Measurements from ENCODE around the gene NRP2.

- TF ChIP-seq EP300 (IDR thresholded peaks at IDR 0.05) (no peak), FOXS1 (CRISPR knock-in tag; IDR thresholded peaks at IDR 0.05) (no peak), CHD2 (IDR thresholded peaks at IDR 0.05; ENCODE audit: low read length, partially characterized antibody) (no peak), NR3C1 (IDR thresholded peaks at IDR 0.05) (no peak)
- TF ChIP-seq, protein P1, sequence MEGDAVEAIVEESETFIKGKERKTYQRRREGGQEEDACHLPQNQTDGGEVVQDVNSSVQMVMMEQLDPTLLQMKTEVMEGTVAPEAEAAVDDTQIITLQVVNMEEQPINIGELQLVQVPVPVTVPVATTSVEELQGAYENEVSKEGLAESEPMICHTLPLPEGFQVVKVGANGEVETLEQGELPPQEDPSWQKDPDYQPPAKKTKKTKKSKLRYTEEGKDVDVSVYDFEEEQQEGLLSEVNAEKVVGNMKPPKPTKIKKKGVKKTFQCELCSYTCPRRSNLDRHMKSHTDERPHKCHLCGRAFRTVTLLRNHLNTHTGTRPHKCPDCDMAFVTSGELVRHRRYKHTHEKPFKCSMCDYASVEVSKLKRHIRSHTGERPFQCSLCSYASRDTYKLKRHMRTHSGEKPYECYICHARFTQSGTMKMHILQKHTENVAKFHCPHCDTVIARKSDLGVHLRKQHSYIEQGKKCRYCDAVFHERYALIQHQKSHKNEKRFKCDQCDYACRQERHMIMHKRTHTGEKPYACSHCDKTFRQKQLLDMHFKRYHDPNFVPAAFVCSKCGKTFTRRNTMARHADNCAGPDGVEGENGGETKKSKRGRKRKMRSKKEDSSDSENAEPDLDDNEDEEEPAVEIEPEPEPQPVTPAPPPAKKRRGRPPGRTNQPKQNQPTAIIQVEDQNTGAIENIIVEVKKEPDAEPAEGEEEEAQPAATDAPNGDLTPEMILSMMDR (IDR thresholded peaks at IDR 0.05): no peak
Measured at GRCh38 chr2:205694256-205694655, 12.0 kb downstream of the NRP2 start.

All from A549 (cell line).